Measurements from ENCODE around the gene COL21A1.

DNA sequence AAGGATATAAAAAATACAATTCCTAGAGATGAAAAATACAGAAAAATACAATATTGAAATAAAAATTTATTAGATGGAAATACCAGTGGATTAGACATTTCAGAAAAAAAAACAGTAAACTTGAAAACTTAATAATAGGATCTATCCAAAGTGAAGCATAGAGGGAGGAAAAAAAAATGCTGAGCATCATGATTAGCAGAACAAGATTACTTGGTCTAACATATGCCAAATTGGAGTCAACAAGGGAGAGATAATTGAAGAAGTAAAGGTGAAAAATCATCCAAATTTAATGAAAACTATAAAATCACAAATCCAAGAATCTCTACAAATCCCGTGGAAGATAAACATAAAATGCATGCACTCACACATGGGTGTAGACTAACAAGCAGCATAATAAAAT, 205.8 kb downstream of the COL21A1 start:
- TF ChIP-seq, protein P1, sequence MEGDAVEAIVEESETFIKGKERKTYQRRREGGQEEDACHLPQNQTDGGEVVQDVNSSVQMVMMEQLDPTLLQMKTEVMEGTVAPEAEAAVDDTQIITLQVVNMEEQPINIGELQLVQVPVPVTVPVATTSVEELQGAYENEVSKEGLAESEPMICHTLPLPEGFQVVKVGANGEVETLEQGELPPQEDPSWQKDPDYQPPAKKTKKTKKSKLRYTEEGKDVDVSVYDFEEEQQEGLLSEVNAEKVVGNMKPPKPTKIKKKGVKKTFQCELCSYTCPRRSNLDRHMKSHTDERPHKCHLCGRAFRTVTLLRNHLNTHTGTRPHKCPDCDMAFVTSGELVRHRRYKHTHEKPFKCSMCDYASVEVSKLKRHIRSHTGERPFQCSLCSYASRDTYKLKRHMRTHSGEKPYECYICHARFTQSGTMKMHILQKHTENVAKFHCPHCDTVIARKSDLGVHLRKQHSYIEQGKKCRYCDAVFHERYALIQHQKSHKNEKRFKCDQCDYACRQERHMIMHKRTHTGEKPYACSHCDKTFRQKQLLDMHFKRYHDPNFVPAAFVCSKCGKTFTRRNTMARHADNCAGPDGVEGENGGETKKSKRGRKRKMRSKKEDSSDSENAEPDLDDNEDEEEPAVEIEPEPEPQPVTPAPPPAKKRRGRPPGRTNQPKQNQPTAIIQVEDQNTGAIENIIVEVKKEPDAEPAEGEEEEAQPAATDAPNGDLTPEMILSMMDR (IDR thresholded peaks at IDR 0.05), result no peak
- no peak for TF ChIP-seq POLR2A (IDR thresholded peaks at IDR 0.05)
